ENCODE data around the gene CSMD2.
"Not testable (repeated sequence)": the region's sequence is repeated elsewhere in the genome, so short reads cannot be mapped to it uniquely, and the experiment has no call there.

CSMD2 gene

DNA sequence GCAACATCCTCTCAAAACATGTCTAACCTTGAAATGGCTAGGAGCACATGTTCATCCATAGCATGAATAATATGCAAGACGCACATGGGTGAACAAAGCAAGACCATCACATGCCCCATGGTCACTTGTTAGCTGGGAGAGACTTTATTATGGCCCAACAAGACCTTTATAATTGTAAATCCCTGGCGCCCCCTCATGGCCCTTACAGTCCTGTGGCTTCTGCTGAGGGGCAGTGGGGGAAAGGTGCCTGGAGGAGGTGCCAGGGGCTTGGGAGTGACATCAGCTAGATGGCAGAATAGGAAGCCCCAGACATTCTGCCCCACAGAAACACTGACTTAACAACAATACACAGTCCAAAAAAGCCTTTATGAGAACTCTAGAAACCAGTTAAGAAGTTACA lies 51.7 kb downstream of the CSMD2 start:
- H3K4me3 ChIP-seq (ENCODE audit: low read depth, low read length) = no peak overlapping the region
- TF ChIP-seq, protein P1, sequence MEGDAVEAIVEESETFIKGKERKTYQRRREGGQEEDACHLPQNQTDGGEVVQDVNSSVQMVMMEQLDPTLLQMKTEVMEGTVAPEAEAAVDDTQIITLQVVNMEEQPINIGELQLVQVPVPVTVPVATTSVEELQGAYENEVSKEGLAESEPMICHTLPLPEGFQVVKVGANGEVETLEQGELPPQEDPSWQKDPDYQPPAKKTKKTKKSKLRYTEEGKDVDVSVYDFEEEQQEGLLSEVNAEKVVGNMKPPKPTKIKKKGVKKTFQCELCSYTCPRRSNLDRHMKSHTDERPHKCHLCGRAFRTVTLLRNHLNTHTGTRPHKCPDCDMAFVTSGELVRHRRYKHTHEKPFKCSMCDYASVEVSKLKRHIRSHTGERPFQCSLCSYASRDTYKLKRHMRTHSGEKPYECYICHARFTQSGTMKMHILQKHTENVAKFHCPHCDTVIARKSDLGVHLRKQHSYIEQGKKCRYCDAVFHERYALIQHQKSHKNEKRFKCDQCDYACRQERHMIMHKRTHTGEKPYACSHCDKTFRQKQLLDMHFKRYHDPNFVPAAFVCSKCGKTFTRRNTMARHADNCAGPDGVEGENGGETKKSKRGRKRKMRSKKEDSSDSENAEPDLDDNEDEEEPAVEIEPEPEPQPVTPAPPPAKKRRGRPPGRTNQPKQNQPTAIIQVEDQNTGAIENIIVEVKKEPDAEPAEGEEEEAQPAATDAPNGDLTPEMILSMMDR (IDR thresholded peaks at IDR 0.05; ENCODE audit: low read depth, low read length) = no peak

DNA sequence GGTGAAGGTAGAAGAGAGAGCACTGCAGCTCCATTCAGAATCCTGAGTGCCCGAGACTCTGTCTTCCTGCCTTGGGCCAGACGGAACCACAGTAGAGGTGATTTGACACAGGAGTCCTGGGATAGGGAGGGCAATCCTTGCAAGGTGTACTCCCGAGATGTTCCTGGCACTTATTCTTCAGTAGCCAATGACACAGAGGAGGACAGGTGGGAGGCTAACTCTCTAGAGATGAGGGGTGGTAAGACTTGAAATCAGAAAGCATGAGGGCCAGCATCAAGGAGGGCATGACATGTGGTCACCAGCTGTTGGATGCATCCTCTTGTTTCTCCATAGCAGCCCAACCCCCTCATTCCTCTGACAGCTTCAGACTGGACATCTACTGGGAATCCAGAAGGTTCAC lies 56.3 kb downstream of the CSMD2 start:
- H3K4me3 ChIP-seq (ENCODE audit: low read depth, low read length) = no peak overlapping the region
- TF ChIP-seq, protein P1 (IDR thresholded peaks at IDR 0.05; ENCODE audit: low read depth, low read length) = no peak

GRCh38 chr1:34108269-34108668 lies 56.8 kb downstream of the CSMD2 start:
- TF ChIP-seq, protein P1 (IDR thresholded peaks at IDR 0.05; ENCODE audit: low read depth, low read length) = no peak

GRCh38 chr1:34101151-34101550 lies 63.9 kb downstream of the CSMD2 start:
- TF ChIP-seq, protein P1 (IDR thresholded peaks at IDR 0.05; ENCODE audit: low read depth, low read length) = no peak
- no peak overlapping the region for H3K4me3 ChIP-seq (ENCODE audit: low read depth, low read length)

More at GRCh38 chr1:34108269-34108668, 56.8 kb downstream of the CSMD2 start:
- H3K4me3 ChIP-seq (ENCODE audit: low read depth, low read length) = no peak overlapping the region

GRCh38 chr1:34100332-34100731 lies 64.7 kb downstream of the CSMD2 start:
- TF ChIP-seq, protein P1 (IDR thresholded peaks at IDR 0.05; ENCODE audit: low read depth, low read length) = no peak
- no peak overlapping the region for H3K4me3 ChIP-seq (ENCODE audit: low read depth, low read length)

DNA sequence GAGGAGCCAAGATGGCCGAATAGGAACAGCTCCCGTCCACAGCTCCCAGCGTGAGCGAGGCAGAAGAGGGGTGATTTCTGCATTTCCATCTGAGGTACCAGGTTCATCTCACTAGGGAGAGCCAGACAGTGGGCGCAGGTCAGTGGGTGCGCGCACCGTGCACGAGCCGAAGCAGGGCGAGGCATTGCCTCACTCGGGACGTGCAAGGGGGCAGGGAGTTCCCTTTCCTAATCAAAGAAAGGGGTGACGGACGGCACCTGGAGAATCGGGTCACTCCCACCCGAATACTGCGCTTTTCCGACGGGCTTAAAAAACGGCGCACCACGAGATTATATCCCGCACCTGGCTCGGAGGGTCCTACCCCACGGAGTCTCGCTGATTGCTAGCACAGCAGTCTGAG lies 72.6 kb downstream of the CSMD2 start:
- not testable (repeated sequence) for H3K4me3 ChIP-seq (ENCODE audit: low read depth, low read length)

DNA sequence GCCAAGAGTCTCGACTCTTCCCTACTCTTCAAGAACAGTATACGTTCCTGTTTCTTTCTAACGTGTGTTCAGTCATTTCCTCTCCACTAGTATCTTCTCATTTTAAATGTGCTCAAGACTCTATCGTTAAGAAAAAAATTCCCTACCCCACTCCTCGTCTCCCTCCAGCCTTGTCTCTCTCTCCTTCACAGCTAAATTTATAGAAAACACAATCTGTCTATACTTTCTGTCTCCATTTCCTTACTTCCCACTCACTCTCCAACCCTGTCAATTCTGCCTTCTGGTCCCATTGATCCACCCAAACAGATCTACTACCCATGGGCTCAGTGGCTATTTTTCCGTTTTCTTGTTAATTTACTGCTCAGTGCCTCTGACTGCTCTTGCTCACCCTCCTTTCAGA lies 75.3 kb downstream of the CSMD2 start:
- TF ChIP-seq, protein P1 (IDR thresholded peaks at IDR 0.05; ENCODE audit: low read depth, low read length) = no peak
- no peak overlapping the region for H3K4me3 ChIP-seq (ENCODE audit: low read depth, low read length)

DNA sequence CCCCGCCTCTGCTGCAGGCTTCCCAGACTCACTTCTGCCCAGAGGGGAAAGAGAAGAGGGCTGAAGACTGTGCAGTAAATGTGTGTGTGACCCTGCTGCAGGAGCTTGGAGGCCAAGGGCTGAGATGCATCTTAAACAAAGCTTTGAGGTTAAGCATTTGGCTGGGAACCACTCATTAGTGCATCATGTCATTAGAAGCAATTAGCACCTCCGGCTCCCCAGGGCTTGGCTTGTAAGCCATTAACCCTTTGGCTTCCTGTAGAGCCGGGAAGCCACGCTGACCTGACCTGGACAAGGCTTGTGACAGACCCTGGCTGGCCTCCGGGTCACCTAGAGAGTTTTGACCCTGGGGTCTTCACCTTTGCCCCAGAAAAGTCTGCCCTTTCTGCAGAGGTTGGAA lies 77.0 kb downstream of the CSMD2 start:
- TF ChIP-seq, protein P1 (IDR thresholded peaks at IDR 0.05; ENCODE audit: low read depth, low read length) = no peak
- H3K4me3 ChIP-seq (ENCODE audit: low read depth, low read length) = no peak overlapping the region

Measured in WI38 (cell line).